ENCODE results near the gene FMN1.

FMN1 gene

DNA sequence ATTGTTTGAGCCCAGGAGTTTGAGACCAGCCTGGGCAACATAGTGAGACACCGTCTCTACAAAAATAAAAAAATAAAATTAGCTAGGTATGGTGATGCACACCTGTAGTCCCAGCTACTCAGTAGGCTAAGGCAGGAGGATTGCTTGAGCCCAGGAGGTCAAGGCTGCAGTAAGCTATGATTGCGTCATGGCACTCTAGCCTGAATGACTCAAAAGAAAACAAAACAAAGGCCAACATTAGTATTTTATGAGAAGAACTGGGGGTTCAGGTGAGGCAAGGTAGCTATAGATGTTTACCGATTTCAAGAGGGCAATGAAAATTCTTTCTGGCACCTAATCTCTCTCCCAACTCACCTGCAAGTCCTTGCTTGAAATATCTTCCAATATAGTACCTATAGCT lies 399.5 kb downstream of the FMN1 start:
- Histone ChIP-seq H3K27me3 (ENCODE audit: insufficient read depth, low read depth, severe bottlenecking) (no peaks in the 10 kb centered on the region), H3K27ac (no peak overlapping the region), H3K4me3 (ENCODE audit: low read depth, low read length) (no peak overlapping the region), H3K9me3 (ENCODE audit: severe bottlenecking) (no peaks in the 10 kb centered on the region), H3K36me3 (no peaks in the 10 kb centered on the region)
- no peak for DNase-seq
- TF ChIP-seq, protein P1, sequence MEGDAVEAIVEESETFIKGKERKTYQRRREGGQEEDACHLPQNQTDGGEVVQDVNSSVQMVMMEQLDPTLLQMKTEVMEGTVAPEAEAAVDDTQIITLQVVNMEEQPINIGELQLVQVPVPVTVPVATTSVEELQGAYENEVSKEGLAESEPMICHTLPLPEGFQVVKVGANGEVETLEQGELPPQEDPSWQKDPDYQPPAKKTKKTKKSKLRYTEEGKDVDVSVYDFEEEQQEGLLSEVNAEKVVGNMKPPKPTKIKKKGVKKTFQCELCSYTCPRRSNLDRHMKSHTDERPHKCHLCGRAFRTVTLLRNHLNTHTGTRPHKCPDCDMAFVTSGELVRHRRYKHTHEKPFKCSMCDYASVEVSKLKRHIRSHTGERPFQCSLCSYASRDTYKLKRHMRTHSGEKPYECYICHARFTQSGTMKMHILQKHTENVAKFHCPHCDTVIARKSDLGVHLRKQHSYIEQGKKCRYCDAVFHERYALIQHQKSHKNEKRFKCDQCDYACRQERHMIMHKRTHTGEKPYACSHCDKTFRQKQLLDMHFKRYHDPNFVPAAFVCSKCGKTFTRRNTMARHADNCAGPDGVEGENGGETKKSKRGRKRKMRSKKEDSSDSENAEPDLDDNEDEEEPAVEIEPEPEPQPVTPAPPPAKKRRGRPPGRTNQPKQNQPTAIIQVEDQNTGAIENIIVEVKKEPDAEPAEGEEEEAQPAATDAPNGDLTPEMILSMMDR (IDR thresholded peaks at IDR 0.05; ENCODE audit: low read depth, low read length) = no peak

DNA sequence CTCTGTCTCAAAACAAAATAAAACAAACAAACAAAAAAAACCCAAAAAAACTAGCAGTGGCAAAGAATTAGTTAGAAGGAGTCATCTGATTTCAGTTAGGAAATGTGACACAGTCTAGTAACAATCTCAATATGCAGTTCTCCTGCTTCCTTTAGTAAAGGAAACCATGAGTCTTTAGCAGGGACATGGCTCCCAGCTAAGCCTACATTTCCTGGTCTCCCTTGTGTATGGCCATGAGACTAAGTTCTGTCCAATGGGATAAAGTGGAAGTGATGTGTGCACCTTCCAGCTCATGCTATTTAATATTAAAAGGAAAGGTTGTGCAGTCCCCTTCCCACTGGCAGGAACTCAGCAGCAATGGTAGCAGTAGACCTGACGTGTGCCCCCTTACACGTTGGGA lies 402.1 kb downstream of the FMN1 start:
- no peaks in the 10 kb centered on the region for H3K36me3 ChIP-seq
- no peak overlapping the region for H3K27ac ChIP-seq
- DNase-seq = no peak
- H3K27me3 ChIP-seq (ENCODE audit: insufficient read depth, low read depth, severe bottlenecking) = no peaks in the 10 kb centered on the region
- H3K9me3 ChIP-seq (ENCODE audit: severe bottlenecking) = no peaks in the 10 kb centered on the region
- TF ChIP-seq, protein P1 (IDR thresholded peaks at IDR 0.05; ENCODE audit: low read depth, low read length) = no peak
- no peak overlapping the region for H3K4me3 ChIP-seq (ENCODE audit: low read depth, low read length)

DNA sequence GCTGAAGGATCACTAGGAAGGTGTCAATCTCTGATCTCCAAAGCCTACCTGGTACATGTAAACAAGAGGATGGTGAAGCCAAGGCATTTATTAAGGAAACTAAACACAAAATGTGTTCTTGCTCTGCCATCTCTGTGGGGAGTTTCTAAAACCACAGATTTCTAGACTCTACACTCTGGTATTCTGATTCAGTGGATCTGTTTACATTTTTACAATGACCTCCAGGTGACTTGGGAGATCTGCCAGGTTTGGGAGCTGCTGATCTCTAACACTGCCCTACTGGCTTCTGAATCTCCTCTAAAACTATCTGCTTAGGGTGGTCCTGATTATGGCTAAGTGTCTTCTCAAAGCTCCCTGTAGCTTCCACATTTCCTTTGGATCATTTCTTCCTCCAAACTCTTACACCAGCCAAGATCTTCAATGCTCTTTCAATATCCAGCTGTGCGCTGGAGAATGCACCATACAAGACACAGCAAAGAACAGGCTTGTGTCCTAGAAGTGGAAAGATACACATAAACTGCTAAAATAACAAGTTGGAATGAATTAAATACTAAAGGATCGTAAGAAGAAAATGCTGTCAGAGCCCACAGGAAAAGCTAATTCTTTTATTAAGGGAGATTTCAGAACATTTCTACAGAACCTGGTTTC lies 404.0 kb downstream of the FMN1 start:
- H3K4me3 ChIP-seq (ENCODE audit: low read depth, low read length) = no peak overlapping the region
- DNase-seq = no peak
- no peaks in the 10 kb centered on the region for H3K27me3 ChIP-seq (ENCODE audit: insufficient read depth, low read depth, severe bottlenecking)
- no peaks in the 10 kb centered on the region for H3K9me3 ChIP-seq (ENCODE audit: severe bottlenecking)
- H3K27ac ChIP-seq = no peak overlapping the region
- H3K36me3 ChIP-seq = no peaks in the 10 kb centered on the region
- TF ChIP-seq, protein P1 (IDR thresholded peaks at IDR 0.05; ENCODE audit: low read depth, low read length) = no peak

DNA sequence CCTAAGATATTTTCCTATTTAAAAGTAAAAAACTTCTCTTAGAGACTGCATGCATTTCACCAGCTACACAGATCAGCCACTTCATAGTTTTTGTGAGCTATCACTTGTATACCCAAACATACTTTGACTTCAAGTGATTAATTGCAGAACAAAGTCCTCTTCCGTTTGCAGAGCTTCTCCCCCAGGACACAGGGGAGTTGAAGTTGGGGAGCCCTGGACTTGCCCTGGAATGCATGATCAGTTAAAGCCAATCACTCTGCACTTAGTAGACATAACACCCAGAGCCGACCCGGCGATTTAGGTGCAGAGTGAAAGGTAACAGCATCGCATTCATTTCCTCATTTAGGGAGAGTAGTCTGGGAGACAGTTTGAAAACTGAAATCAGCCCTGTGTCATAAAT lies 406.6 kb downstream of the FMN1 start:
- H3K4me3 ChIP-seq (ENCODE audit: low read depth, low read length) = no peak overlapping the region
- H3K27ac ChIP-seq = no peak overlapping the region
- DNase-seq = no peak
- no peaks in the 10 kb centered on the region for H3K9me3 ChIP-seq (ENCODE audit: severe bottlenecking)
- TF ChIP-seq, protein P1 (IDR thresholded peaks at IDR 0.05; ENCODE audit: low read depth, low read length) = no peak
- H3K36me3 ChIP-seq = no peaks in the 10 kb centered on the region
- no peaks in the 10 kb centered on the region for H3K27me3 ChIP-seq (ENCODE audit: insufficient read depth, low read depth, severe bottlenecking)

DNA sequence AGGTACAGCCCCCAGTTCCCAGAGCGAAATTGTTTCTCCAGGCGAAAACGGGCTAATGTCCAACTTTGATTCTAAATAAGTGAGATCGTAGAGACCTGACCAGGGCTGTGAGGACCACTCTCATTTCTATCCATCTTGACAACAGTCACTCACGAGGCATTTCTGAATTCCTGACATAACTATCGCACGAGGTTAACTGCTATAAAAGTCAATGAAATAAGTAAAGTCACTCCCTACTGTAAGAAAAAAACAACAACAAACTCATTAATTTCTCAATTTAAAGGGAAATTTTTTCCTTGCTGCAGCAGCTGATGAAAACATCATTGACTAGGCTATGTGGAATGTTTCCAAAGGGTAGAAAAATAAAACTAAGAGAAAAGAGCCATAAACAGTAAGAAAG lies 407.6 kb downstream of the FMN1 start:
- Histone ChIP-seq H3K27me3 (ENCODE audit: insufficient read depth, low read depth, severe bottlenecking) (no peaks in the 10 kb centered on the region), H3K27ac (no peak overlapping the region), H3K36me3 (no peaks in the 10 kb centered on the region), H3K9me3 (ENCODE audit: severe bottlenecking) (no peaks in the 10 kb centered on the region), H3K4me3 (ENCODE audit: low read depth, low read length) (no peak overlapping the region)
- no peak for DNase-seq
- TF ChIP-seq, protein P1 (IDR thresholded peaks at IDR 0.05; ENCODE audit: low read depth, low read length) = no peak

DNA sequence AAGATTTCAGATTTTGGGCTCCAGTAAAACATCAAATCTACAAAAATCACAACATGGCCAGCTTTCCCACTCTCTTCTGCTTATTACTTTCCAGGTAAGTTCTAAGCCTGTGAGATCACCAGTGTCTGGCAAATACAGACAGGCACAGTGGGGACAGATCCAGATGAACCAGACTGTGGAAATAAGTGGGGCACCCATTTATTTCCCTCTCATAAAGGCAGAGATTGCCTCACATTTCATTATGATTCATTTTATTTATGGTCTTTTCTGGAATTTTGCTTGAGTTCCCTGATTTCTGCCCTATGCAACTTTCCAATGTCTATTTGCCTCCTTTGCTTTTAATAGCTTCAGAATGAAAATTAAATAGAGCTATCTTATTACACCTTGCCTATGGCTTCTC lies 409.9 kb downstream of the FMN1 start:
- Histone ChIP-seq H3K27me3 (ENCODE audit: insufficient read depth, low read depth, severe bottlenecking) (no peaks in the 10 kb centered on the region), H3K4me3 (ENCODE audit: low read depth, low read length) (no peak overlapping the region), H3K9me3 (ENCODE audit: severe bottlenecking) (no peaks in the 10 kb centered on the region), H3K36me3 (no peaks in the 10 kb centered on the region), H3K27ac (no peak overlapping the region)
- no peak for DNase-seq
- TF ChIP-seq, protein P1 (IDR thresholded peaks at IDR 0.05; ENCODE audit: low read depth, low read length) = no peak

Measured in WERI-Rb-1 (cell line).